GM12874 (cell line): Measurements from ENCODE around the gene ESCO1.

Experiments used
- CTCF ChIP-seq: IDR thresholded peaks from 2 replicates; pipeline ENCODE4 v1.5.1; 2011; ENCODE audit warnings: low read depth, mild to moderate bottlenecking, control low read depth, low read length, moderate library complexity; ENCODE audit not compliant: insufficient read depth

The ESCO1 gene

GRCh38 chr18:21612125-21613039 is 11.9 kb upstream of the ESCO1 start, which contains the start of gene SNRPD1:
TSS of gene SNRPD1 (plus strand) at chr18:21612314. CDS start at chr18:21612430, 116 bp downstream.
- TF ChIP-seq CTCF, result peak; percentile 98

GRCh38 chr18:21605213-21605612 is 4.7 kb upstream of the ESCO1 start:
- TF ChIP-seq CTCF, result no peak

GRCh38 chr18:21604671-21605070 is 4.2 kb upstream of the ESCO1 start:
- TF ChIP-seq CTCF, result no peak

GRCh38 chr18:21602299-21602587 is 1.7 kb upstream of the ESCO1 start:
- no peak for TF ChIP-seq CTCF

- TF ChIP-seq CTCF, result peak; percentile 22; the same call in 1 of the 2 replicates
Observed at GRCh38 chr18:21599585-21600525, 649 bp downstream of the ESCO1 start.

GRCh38 chr18:21598726-21599584 is 1.5 kb downstream of the ESCO1 start:
- no peak for TF ChIP-seq CTCF
